ENCODE results near the gene ANKMY1. TPM values are rescaled to one million over a fixed set of nuclear protein-coding genes. Genes with fewer than 3 reads are reported as not detected.

Gene ANKMY1
- total and polyA plus RNA-seq, 2 of the 13 experiments (the other 11 are each of a cell fraction or from before 2014, with no cell fraction given) = 11.7 to 18.8 TPM

- TF ChIP-seq ZSCAN30 (CRISPR knock-in tag; IDR thresholded peaks at IDR 0.05) = no peak
- no peak for TF ChIP-seq ZNF850 (CRISPR knock-in tag; conservative IDR thresholded peaks at IDR 0.05)
- TF ChIP-seq ZBTB33 (CRISPR knock-in tag; IDR thresholded peaks at IDR 0.05) = no peak
- TF ChIP-seq ZNF24 (IDR thresholded peaks at IDR 0.05) = no peak
- no peak for TF ChIP-seq RFX5 (IDR thresholded peaks at IDR 0.05; ENCODE audit: low read depth, low read length)
- TF ChIP-seq ZEB1 (IDR thresholded peaks at IDR 0.05; ENCODE audit: insufficient replicate concordance, low read depth) = no peak
- no peak for TF ChIP-seq ETV5 (CRISPR knock-in tag; IDR thresholded peaks at IDR 0.05; ENCODE audit: borderline replicate concordance)
- no peak for TF ChIP-seq ARID5B (CRISPR knock-in tag; IDR thresholded peaks at IDR 0.05)
- TF ChIP-seq SMC3 (IDR thresholded peaks at IDR 0.05; ENCODE audit: low read length) = peak; percentile 32; the same call in 1 of the 2 replicates
- TF ChIP-seq EZH2 (conservative IDR thresholded peaks at IDR 0.05; ENCODE audit: low read depth, low read length) = no peak
- no peak for TF ChIP-seq NR1H2 (CRISPR knock-in tag; IDR thresholded peaks at IDR 0.05; ENCODE audit: borderline replicate concordance, low read depth)
- TF ChIP-seq THAP11 (CRISPR knock-in tag; IDR thresholded peaks at IDR 0.05) = peak; percentile 42; the same call in 1 of the 2 replicates
- TF ChIP-seq ZFP37 (CRISPR knock-in tag; IDR thresholded peaks at IDR 0.05; ENCODE audit: borderline replicate concordance) = no peak
- TF ChIP-seq LRRFIP1 (CRISPR knock-in tag; conservative IDR thresholded peaks at IDR 0.05) = no peak
- TF ChIP-seq NFE2L1 (CRISPR knock-in tag; IDR thresholded peaks at IDR 0.05; ENCODE audit: borderline replicate concordance) = no peak
- no peak for TF ChIP-seq SRF (IDR thresholded peaks at IDR 0.05; ENCODE audit: low read depth, low read length)
- no peak for TF ChIP-seq ZNF598 (CRISPR knock-in tag; IDR thresholded peaks at IDR 0.05; ENCODE audit: borderline replicate concordance)
- no peak for TF ChIP-seq SNAI1 (CRISPR knock-in tag; IDR thresholded peaks at IDR 0.05; ENCODE audit: borderline replicate concordance)
- no peak for TF ChIP-seq NFYC (CRISPR knock-in tag; IDR thresholded peaks at IDR 0.05)
- TF ChIP-seq BCL3 (CRISPR knock-in tag; IDR thresholded peaks at IDR 0.05) = no peak
- TF ChIP-seq ZNF782 (CRISPR knock-in tag; IDR thresholded peaks at IDR 0.05; ENCODE audit: borderline replicate concordance) = no peak
- 0 out of 2 replicates have a peak, but pooled peaks have one; percentile 17 for TF ChIP-seq RAD21 (CRISPR knock-in tag; IDR thresholded peaks at IDR 0.05)
Measured at GRCh38 chr2:240556553-240557100, 1.2 kb downstream of the ANKMY1 start (continued).

Data from HepG2 (cell line).